Posterior vena cava (tissue), 2 donors: ENCODE measurements around the gene ASMT. TPM values are rescaled to one million over a fixed set of nuclear protein-coding genes. Genes with fewer than 3 reads are reported as not detected.
A peak's percentile ranks its signal among the peaks of the same experiment; 100 is the strongest.

ENCODE experiments used
- DNase-seq: peaks from one replicate; pipeline ENCODE4 v3.0.0-alpha.2; 2020; ENCODE audit warnings: low spot score
- intact Hi-C, 2 donors: fragments of 100-400 bp; cut with DNase I; formaldehyde crosslinking; loops; one replicate each; pipeline versions ENCODE4 v1.14.1 to v1.14.2; 2022 to 2023
- total RNA-seq, 2 donors: library from RNA; stranded (reverse); fragmentation: NEBNext Ultra II Directional; extraction: Animal tissue kit (Norgen Biotek cat#: 25700); gene quantifications; one replicate each; pipeline ENCODE4 v1.2.1, GENCODE V29; 2021
- donor health status: DM: yes; HTN: yes; CAD: no.
- donor health status: DM: yes; HTN: yes; CAD: no.

Gene ASMT
- total RNA-seq, 2 donors from 2014 or later, result 0.33 to 0.97 TPM

- DNase-seq, result peak; percentile 55
- intact Hi-C loops, result loop anchor here in 1 of 2 donors (10.0 kb wide), 1 partner anchor 141 kb away; the partner anchor contains the start of gene ASMTL
Observed at GRCh38 chrX:1595711-1596060, 19.2 kb upstream of the ASMT start.

- DNase-seq, result peak; percentile 67
- intact Hi-C loops, result loop anchor here in 1 of 2 donors (10.0 kb wide), 1 partner anchor 142 kb away; the partner anchor contains the start of gene ASMTL
Observed at GRCh38 chrX:1596676-1597344, 18.0 kb upstream of the ASMT start.

- DNase-seq, result peak; percentile 81
- intact Hi-C loops, result loop anchor here in 1 of 2 donors (10.0 kb wide), 1 partner anchor 143 kb away; the partner anchor contains the start of gene ASMTL
Observed at GRCh38 chrX:1597345-1598020, 17.4 kb upstream of the ASMT start.

GRCh38 chrX:1598021-1598875, 16.6 kb upstream of the ASMT start:
- peak; percentile 76 for DNase-seq
- intact Hi-C loops, result loop anchor here in 1 of 2 donors (10.0 kb wide), 1 partner anchor 143 kb away; the partner anchor contains the start of gene ASMTL

GRCh38 chrX:1598876-1599790, 15.7 kb upstream of the ASMT start:
- intact Hi-C loops, result loop anchor here in 1 of 2 donors (10.0 kb wide), 1 partner anchor 144 kb away; the partner anchor contains the start of gene ASMTL
- DNase-seq, result peak; percentile 76

GRCh38 chrX:1599791-1600405, 15.0 kb upstream of the ASMT start:
- peak; percentile 57 for DNase-seq
- intact Hi-C loops, result loop anchor here in 1 of 2 donors (10.0 kb wide), 1 partner anchor 145 kb away; the partner anchor contains the start of gene ASMTL

- DNase-seq, result peak; percentile 81
- intact Hi-C loops, result no loop called here
Observed at GRCh38 chrX:1600406-1601050, 14.3 kb upstream of the ASMT start.

GRCh38 chrX:1601051-1601767, 13.7 kb upstream of the ASMT start:
- peak; percentile 73 for DNase-seq

GRCh38 chrX:1601768-1602085, 13.1 kb upstream of the ASMT start:
- intact Hi-C loops, result no loop called here
- DNase-seq, result no peak

More at GRCh38 chrX:1601051-1601767, 13.7 kb upstream of the ASMT start:
- intact Hi-C loops, result no loop called here

GRCh38 chrX:1602299-1602698, 12.6 kb upstream of the ASMT start:
- DNase-seq, result no peak
- intact Hi-C loops, result no loop called here

GRCh38 chrX:1606496-1606895, 8.4 kb upstream of the ASMT start:
- intact Hi-C loops, result no loop called here
- peak; percentile 32 for DNase-seq

GRCh38 chrX:1609311-1609710, 5.5 kb upstream of the ASMT start:
- DNase-seq, result no peak
- intact Hi-C loops, result loop anchor here in 1 of 2 donors (1.0 kb wide), 1 partner anchor 39 kb away; no protein-coding TSS in a partner anchor

GRCh38 chrX:1609762-1610161, 5.1 kb upstream of the ASMT start:
- intact Hi-C loops, result loop anchor here in 1 of 2 donors (1.0 kb wide), 1 partner anchor 39 kb away; no protein-coding TSS in a partner anchor
- no peak for DNase-seq

GRCh38 chrX:1610166-1610565, 4.7 kb upstream of the ASMT start:
- intact Hi-C loops, result no loop called here
- no peak for DNase-seq

GRCh38 chrX:1610736-1611135, 4.1 kb upstream of the ASMT start:
- no peak for DNase-seq
- intact Hi-C loops, result no loop called here

GRCh38 chrX:1612641-1613286, 2.1 kb upstream of the ASMT start:
- DNase-seq, result no peak
- intact Hi-C loops, result no loop called here

- no peak for DNase-seq
- intact Hi-C loops, result no loop called here
Observed at GRCh38 chrX:1618689-1619088, 3.8 kb downstream of the ASMT start.
